ENCODE data around the gene HMG20A. TPM values are rescaled to one million over a fixed set of nuclear protein-coding genes. Genes with fewer than 3 reads are reported as not detected.

The HMG20A gene
- total RNA-seq, 1 donor from 2014 or later, result 52.5 TPM

GRCh38 chr15:77506311-77507142, 85.8 kb downstream of the HMG20A start:
- ATAC-seq (peak; percentile 86), DNase-seq (ENCODE audit: low spot score) (peak; percentile 83)
- intact Hi-C loops (cut with DNase I), result no loop called here

DNA sequence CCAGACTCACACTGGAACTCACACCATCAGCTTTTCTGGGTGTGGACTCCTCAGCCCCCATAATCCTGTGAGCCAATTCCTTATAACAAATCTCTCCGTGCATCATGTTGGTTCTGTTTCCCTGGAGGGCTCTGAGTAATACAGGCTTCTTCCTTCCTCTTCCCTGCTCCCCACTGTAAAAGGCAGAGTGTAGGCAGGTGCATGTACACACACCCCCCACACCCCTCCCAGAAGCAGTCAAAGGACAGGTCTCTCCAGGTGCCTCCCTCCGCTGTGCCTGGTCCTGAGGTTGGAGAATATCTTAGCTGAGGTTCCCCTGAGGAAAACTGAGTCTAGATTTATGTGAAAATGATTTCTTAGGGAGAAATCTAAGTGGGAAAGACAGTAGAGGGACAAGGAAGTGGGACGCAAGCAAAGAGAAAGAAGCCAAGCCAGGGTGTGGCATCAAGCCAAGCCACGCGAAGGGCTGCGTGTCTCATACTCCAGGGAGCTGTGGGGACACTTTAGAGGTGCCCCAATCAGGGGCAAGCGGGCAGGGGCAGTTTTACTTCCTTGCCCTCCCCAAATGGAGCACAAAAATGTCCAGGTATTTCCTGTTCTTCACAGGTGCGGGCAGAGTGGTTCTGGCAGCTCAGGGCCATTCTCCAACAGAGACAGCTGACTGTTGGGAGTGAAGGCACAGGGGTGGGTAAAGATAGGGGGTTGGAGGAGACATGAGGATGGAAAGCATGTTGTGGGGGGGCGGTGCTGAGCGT, 86.6 kb downstream of the HMG20A start:
- intact Hi-C loops (cut with DNase I), result no loop called here
- DNase-seq (ENCODE audit: low spot score) (peak; percentile 81), ATAC-seq (peak; percentile 36)

- DNase-seq (ENCODE audit: low spot score) (no peak), ATAC-seq (peak; percentile 92)
- intact Hi-C loops (cut with DNase I), result no loop called here
Measured at GRCh38 chr15:77507911-77508310, 87.2 kb downstream of the HMG20A start.

DNA sequence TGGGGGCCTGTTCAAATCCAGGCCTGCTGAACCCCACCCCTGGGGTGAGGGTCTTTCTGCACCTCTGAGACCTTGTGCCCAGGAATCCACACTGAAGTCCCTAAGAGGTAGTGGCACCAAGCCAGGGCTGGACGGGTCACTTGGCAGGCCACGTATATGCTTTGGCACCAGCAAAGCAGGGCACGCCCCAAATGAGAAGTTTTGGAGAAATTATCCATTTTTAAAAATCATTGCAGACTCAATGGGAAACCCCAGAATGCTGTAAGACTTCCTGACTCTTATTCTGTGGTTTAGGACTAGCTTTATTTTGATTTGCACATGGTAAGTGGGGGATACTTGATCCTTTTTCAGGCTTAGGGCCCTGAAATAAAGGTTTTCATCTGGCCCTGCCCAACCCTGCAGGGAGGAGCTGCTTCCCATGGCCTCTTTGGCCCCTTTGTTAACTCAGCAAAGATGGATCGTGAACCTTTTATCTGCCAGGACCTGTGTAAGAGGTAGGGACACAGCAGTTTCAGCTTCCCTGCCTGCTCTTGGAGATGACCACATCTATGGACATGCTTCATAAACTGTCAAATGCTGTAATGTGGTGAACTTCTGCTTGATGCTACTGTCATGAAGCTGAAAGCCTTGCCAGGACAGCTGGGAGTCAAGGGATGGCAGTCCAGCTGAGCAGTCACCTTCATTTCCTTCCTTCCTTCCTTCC, 88.0 kb downstream of the HMG20A start:
- ATAC-seq (no peak), DNase-seq (ENCODE audit: low spot score) (no peak)
- intact Hi-C loops (cut with DNase I), result no loop called here

DNA sequence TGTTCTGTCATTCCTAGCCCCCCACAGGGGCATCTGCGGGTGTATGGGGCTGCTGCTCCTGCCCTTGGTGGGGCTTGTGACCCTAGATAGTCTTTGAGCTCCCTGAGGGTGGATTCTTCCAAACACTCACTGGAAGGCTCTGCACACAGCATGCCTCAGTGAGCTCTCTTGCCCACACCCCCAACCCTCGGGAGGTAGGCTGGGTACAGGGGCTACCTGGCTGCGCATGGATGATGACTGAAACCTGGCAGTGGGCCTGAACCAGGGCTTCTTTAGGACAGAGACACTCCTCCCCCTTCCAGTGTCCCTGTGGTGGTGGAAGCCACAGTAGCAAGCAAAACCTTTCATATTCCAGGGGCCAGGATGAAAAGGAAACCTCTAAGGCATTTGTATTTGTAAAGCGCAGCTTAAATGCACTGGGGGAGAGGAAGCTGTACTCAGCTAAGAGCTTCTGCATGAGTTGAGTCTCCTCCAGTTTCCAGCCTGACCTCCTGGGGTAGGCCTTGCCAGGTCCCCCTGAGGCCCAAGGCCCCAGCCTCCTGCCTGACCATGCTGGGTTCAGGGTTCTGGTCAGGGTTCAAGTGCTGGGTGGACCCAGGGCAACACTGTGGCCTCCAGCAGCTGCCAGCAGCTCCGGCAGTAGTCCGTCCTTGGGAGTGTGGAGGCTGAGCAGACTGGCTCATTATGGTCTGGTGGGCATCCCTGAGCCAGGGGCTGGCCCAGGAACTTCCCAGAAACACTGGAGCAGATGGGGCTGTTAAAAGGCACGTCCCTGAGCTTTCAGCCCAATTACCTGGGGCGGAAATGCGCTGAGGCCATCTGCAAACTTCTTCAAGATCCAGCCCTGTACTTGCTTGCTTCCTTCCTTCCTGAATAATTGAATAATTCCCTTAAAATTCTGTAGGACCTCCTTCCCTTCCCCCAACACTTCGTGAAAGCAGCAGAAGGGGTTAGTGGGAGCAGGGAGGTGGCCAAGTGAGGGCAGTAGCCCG, 89.7 kb downstream of the HMG20A start:
- no peak for ATAC-seq

DNA sequence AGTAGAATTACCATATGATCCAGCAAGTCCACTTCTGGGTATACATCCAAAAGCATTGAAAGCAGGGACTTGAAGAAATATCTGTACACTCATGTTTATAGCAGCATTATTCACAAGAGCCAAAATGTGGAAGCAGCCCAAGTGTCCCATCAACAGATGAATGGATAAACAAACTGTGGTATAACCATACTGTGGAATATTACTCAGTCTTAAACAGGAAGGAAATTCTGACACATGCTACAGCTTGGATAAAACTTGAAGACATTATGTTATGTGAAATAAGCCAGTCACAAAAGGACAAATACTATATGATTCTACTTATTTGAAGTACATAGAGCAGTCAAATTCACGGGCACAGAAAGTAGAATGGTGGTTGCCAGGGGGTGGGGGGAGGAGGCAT, 91.2 kb downstream of the HMG20A start:
- ATAC-seq, result no peak
- intact Hi-C loops (cut with DNase I), result no loop called here
- DNase-seq (ENCODE audit: low spot score), result no peak

More for the DNA sequence above, 89.7 kb downstream of the HMG20A start:
- no peak for DNase-seq (ENCODE audit: low spot score)
- intact Hi-C loops (cut with DNase I), result no loop called here

GRCh38 chr15:77513226-77513625, 92.5 kb downstream of the HMG20A start:
- ATAC-seq (no peak), DNase-seq (ENCODE audit: low spot score) (no peak)
- intact Hi-C loops (cut with DNase I), result no loop called here

GRCh38 chr15:77514641-77515402, 94.1 kb downstream of the HMG20A start:
- DNase-seq (ENCODE audit: low spot score) (peak; percentile 25), ATAC-seq (no peak)
- intact Hi-C loops (cut with DNase I), result no loop called here

DNA sequence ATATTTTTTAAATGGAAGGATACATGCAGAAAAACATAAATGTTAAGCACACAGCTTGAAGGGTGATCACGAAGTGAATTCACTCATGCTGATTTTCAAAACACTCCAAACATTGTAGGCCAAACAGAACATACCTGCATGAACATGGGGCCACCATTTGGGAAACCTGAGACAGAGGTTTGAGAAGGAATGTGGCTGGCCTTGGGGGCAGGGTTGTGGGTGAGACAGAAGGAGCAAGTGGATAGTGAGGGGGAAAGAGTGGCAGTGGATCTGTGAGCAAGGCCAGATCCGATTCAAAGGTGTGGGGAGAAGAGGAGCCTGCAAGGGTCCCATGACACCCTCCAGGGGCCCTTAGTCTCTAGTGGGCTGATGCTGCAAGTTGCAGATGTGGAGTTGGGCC, 94.9 kb downstream of the HMG20A start:
- ATAC-seq (no peak), DNase-seq (ENCODE audit: low spot score) (no peak)
- intact Hi-C loops (cut with DNase I), result no loop called here

DNA sequence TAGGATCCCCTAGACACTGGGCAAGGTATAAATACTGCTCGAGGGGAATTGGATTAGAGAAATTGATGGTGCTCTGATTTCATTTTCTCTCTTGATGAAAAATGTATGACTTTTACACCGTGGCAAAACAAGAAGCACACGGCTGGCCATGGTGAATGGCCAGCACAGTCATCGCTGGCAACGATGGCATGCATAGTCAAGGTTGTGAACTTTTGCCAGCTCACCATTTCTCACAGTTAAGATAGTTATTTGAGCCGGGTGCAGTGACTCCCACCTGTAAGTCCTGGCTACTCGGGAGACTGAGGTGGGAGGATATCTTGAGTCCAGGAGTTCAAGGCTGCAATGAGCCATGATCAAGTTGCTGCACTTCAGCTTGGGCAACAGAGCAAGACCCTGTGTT, 95.4 kb downstream of the HMG20A start:
- intact Hi-C loops (cut with DNase I), result no loop called here
- peak; percentile 6 for DNase-seq (ENCODE audit: low spot score)
- ATAC-seq, result no peak

DNA sequence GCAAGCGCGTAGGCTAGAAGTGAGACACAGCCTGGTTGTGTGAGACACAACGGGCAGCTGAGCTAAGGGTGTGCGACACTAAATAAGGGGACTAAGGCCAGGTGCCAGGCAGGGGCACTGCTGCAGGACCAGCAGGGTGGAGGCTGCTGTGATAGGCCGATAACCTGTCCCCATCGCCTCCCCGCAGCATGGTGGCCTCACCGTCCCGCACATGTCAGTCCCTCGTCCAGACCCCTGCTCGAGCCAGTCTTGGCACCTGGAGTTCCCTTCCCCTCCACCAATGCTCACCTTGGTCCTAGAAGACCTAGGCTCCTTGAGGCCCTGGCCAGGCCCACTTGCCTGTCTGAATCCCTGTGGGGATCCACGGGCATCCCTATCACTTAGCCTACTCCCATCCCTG, 96.1 kb downstream of the HMG20A start:
- ATAC-seq (no peak), DNase-seq (ENCODE audit: low spot score) (peak; percentile 45)
- intact Hi-C loops (cut with DNase I), result no loop called here

- intact Hi-C loops (cut with DNase I), result no loop called here
- ATAC-seq (no peak), DNase-seq (ENCODE audit: low spot score) (peak; percentile 42)
Measured at GRCh38 chr15:77517579-77517978, 96.9 kb downstream of the HMG20A start.

- intact Hi-C loops (cut with DNase I), result no loop called here
- ATAC-seq, result no peak
Measured at GRCh38 chr15:77518458-77518857, 97.8 kb downstream of the HMG20A start.

GRCh38 chr15:77519540-77519939, 98.9 kb downstream of the HMG20A start:
- ATAC-seq (no peak), DNase-seq (ENCODE audit: low spot score) (no peak)
- intact Hi-C loops (cut with DNase I), result no loop called here

More at GRCh38 chr15:77518458-77518857, 97.8 kb downstream of the HMG20A start:
- peak; percentile 21 for DNase-seq (ENCODE audit: low spot score)

GRCh38 chr15:77521206-77521605, 100.5 kb downstream of the HMG20A start:
- ATAC-seq (no peak), DNase-seq (ENCODE audit: low spot score) (no peak)
- intact Hi-C loops (cut with DNase I), result no loop called here

DNA sequence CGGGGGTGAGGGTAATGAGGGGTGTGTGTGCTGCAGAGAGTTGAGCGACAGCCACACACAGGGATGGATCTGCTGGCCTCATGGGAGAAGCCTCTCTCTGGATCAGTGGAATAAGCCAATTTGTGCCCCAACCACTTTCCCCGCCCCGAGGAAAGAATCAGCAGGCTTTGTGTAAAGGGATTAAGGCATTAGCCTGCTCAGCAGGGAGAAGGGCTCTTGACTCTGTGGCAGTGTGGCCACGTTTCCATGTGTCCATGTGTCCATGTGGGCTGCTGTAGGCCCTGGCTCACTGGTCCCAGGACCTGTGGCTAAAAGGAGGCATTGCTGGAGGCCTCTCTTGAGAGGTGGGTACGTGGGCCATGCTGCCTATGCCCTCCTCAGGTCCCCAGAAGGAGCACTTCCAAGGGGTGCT, 104.7 kb downstream of the HMG20A start:
- intact Hi-C loops (cut with DNase I), result no loop called here
- DNase-seq (ENCODE audit: low spot score) (peak; percentile 35), ATAC-seq (no peak)

GRCh38 chr15:77525907-77526594, 105.4 kb downstream of the HMG20A start:
- DNase-seq (ENCODE audit: low spot score) (peak; percentile 47), ATAC-seq (no peak)
- intact Hi-C loops (cut with DNase I), result no loop called here
